NCI-H2029 (cell line): ENCODE data around the gene TTC38.

Source experiments
- DNase-seq: peaks from one replicate; lab custom pipeline; 2025; lab: John Stamatoyannopoulos, UW

Gene TTC38

DNA sequence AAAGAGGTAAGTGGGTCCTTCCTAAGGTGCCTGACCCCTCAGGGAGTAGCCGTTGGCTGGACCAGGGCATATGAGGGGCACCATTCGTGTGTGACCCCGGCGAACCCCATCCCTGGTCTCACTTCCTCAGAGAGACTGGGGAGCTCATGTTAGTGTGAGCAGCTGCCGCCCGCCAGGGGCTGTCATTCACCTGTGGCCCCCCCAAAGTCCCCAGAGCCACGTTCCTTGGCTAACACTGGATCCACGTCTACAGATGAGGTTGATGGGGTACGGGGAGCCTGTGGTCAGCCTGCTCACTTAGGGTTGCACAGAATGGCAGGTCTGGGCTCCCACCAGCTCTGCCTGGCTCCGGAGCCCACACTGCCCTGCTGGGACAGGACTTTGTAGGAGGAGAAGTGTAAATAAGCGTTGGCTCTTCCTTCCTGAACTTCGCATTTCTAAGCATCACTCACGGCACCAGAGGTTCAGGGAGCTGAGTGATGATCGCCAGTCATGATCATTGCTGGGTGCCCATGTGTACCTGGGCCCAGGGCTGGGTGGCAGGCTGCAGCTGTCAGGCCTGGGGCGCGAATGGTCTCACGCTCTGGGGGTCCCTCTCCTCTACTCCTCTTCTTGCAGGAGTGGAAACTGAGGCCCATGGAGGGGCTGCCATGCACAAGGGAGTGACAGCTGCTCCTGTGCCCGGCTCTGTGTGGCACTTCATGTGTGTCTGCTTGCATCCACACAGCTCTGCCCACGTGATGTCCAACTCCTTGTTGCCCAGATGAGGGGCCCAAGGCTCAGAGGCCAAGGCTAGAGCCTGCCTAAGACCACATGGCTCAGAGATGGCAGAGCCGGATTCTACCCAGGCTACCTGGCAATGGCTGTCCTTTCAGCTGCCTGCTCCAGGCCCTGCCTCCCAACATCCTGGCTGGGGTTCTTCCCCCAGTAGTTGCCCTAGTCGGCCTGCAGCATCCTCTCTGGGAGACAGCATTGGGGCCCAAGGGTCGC, 11.1 kb downstream of the TTC38 start:
- DNase-seq = no peak

DNA sequence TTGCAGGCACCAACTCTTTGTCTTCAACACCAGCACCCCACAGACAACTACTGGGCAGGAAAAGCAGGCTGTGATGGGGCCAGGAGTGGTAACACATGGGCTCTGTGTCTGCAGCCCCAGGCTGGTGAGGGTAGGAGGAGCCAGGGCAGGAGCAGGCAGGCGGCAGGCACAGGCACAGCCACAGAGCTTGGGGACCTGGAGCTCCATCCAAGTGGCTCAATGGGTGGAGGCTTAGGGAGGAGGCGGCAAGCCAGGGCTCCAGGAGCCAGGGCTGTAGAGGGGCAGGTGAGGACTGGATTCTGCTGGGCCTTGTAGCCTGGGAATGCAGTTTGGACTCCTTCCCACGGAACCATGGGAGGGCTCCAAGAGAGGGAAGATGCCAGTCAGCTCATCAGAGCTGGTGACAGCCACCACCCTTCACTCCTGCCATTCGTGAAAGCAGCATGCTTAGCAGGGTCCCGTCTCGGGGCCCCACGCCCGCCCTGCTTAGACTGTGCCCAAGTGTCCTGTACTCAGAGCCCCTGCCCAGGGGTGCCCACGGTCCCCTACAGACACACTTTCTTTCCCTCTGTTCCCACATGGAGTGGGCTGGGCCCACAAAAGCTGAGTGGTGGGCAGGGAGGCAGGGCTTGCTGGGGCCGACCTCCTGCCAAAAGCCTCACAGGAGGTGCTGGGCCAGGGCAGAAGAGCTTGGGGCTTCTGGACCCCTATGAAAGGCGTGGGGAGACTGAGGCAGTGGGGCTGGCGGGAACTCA, 12.4 kb downstream of the TTC38 start:
- DNase-seq = no peak

DNA sequence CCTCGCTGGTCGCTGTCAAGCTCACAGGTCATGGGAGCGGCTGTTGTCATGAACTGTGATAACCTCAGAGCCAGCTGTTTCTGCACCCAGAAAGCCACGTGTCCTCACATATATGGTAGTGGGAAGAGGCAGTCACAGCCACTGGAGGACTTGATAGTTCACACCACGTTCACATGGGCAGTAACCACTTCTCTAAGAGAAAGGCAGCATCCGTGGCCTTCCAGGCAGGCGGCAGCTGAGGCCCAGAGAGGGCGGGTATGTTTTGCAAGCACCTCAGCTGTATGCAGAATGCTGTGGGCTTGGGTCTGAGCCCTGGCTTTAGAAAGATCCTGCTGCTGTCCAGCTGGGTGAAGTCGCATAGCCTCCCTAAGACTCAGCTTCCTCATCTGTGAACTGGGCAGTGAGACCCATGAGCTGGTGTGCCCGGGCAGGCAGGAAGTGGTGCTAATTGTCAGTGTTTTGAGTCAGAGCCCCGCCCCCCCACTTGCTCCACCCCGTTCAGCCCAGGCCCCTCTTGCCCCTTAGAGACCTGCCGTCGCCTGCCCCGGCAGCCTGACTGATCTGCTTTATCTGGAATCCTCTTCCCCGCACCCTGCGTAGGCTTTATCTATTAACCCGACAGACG, 13.3 kb downstream of the TTC38 start:
- DNase-seq = no peak

DNA sequence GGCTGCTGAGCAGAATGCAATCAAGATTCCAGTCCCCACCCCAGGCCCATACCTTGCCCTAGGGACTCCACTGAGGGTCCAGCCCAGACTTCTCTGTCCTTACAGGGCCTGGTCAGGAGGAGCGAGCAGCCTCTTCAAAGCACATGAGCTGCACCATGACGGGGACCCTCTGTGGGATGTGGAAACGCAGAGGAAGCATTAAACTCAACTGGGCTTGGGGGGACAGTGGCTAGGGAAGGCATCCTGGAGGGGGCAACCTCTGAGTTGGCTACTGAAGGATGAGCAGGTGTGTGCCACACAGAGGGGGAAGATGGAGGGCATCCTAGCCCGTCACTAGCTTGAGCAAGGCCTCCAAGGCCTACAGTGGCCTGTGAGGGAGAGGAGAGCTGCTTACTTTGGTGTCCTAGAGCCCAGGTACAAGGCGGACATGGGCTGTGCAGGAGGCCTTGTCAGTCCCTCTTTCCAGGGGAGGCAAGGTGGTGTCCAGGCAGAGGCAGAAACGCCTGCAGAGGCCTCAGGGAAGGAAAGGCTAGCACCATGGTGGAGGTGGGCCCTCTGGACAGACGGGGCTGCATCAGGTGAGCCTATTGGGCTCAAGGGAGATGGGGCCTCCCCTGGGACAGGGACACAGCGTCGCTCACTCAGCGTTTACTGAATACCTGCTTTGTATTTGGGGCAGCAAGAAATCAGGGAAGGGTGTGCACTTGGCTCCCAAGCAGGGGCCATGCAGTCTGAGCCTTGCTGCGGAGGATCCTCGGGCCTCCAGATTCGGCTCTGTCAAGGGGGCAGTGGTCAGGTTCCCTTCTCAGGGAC, 14.3 kb downstream of the TTC38 start:
- DNase-seq = no peak

DNA sequence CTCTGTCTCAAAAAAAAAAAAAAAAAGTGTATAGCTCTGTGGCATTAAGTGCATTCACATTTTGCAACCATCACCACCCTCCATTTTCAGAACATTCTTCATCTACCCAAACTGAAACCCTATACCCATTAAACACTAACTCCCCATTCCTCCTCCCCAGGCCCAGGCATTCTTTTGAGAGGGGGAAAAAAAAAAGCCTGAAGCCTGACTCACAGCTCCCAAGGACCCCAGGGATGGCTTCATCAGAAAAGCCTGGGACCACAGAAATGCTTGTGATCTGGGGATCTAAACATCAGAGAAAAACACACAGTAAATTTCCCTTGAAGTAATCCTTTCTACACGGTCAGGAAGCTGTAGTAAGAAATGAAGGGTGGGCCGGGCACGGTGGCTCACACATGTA, 18.2 kb downstream of the TTC38 start:
- DNase-seq = no peak

DNA sequence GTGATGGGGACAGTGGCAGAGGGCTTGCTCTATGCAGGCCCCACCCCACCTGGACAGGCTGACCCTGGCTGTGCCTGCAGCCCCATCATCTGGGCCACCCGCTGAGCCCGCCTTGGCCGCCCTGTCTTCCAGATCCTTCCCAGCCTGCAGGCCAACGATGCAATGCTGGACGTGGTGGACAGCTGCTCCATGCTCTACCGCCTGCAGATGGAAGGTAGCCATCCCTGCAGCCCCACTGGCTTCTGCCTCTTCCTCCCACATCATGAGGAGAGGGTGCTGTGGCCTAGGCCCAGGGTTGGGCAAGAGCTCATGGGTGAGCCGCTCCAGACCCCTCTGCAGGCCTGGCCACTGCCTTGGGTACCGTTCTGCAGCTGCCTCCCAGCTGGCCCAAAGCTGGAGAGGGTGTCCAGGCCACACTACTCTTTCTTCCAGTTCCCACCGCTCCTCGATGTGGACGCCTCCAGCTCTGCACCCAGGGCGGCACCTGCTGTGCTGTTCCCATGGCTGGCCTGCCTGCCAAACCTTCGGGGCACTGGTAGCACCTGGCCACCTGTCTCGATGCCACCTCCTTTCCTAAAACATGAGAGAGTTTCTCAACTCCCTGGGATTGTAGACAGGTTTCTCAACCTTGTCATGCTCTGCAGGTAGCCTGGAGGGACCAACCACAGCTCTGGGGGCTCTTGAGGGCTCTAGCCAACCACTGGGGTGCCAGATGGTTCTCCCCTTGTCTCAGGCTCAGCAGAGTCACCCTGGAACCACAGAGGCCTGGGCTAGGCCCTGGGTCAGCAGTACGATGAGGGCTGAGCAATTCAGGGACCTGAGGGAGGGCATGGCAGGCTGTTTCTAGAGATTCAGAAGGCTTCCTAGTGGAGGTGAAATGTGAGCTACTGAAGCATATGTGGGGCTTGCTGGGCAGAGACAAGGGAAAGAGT, 19.4 kb downstream of the TTC38 start:
- no peak for DNase-seq

DNA sequence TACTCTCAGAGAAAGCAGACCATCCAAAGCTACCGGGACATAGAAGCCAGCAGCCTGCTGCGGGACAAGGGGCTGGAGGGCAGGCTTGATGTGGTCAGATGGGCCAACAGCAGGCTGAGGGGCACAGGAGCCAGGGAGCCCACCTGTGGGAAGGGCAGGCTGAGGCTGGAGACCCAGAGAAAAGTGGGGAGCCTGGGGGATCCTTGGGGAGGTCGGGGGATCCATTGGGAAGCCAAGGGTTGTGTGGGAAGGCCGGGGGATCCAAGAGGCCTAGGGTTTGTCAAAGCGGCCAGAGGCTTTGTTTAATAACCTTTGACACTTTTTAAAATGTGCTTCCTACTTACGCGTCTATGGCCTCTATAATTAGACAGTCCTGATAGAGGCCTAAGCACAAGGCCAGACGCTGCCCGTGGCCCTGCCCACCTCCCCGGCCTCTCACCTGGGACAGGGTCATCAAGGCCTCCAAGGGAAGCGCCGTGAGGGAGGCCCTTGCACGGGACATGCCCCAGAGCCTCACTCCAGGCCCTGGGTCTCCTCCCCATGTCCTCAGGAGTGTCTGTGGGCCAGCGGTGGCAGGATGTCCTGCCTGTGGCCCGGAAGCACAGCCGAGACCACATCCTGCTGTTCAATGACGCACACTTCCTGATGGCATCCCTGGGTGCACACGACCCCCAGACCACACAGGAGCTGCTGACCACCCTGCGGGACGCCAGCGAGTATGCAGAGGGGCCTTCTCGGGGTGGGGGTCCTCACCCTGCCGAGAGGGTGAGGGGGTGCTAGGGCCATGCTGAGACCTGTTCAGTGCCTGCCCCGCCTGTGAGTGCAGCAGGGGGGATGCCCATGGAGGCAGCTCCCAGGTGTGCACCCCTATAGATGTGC, 20.3 kb downstream of the TTC38 start:
- DNase-seq = no peak

DNA sequence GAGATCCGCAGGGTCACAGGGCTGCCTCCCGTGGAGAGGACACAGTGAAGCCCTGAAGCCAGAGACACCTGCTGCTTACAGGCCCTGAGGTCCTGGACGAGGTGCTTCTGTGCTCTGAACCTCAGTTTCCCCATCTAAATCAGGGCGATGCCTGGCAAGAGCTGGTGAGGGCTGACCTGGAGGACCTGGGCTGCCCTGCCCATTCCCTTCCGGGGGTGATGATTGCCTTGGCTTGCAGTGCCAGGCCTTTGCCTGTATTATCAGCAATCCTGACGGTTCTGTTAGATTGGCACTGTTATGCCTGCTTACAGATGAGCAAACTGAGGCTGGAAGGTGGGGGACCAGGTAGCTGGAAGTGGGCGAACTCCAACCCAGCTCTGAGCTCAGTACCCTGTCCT, 21.0 kb downstream of the TTC38 start:
- DNase-seq = no peak

DNA sequence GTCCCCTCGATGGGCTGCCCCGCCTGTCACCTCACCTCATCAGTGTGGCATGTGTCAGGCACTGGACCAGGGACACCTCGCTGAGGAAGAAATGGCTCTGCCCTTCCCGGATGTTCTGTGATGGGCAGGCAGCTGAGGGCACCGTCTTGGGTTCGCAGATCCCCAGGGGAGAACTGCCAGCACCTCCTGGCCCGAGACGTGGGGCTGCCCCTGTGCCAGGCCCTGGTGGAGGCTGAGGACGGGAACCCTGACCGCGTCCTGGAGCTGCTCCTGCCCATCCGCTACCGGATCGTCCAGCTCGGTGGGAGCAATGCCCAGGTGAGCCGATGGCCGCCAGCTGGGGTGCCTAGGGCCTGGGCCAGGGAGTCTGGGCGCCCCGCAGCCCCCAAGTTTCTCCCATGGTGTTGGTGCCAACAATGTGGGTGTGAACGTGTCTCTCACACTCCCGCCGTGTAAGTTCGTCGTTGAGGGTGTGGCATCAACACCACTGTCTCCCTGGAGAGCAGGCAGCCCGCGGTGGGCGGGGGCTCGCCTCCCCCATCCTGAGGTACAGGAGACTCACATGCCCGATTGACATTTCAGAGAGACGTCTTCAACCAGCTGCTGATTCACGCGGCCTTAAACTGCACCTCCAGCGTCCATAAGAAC, 21.6 kb downstream of the TTC38 start:
- DNase-seq = no peak

DNA sequence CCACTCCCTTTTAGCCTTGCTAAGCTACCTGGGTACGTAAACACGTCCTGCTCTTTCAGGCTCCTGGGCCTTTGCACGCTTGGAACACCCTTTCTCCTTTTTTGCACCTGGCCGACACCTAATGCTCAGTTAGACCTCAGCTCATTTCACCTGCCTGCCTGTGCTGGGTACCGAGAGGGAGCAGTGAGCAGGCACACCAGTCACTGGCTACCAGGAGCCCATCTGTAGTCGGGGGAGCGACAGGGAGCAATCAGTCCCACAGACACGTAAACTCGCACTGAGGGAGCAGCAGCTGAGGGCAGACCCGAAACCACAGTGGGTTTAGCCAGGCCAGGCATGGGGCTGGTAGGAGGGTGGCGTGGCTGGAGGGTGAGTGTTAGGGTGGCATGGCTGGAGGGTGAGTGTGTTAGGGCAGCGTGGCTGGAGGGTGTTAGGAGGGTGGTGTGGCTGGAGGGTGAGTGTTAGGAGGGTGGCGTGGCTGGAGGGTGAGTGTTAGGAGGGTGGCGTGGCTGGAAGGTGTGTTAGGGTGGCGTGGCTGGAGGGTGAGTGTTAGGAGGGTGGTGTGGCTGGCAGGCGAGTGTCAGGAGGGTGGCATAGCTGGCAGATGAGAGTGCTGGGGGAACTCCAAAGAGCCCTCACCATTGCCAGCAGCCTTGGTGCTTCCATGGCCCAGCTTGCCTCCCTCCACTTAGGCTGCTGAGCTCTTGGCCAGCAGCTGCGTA, 22.5 kb downstream of the TTC38 start:
- no peak for DNase-seq

DNA sequence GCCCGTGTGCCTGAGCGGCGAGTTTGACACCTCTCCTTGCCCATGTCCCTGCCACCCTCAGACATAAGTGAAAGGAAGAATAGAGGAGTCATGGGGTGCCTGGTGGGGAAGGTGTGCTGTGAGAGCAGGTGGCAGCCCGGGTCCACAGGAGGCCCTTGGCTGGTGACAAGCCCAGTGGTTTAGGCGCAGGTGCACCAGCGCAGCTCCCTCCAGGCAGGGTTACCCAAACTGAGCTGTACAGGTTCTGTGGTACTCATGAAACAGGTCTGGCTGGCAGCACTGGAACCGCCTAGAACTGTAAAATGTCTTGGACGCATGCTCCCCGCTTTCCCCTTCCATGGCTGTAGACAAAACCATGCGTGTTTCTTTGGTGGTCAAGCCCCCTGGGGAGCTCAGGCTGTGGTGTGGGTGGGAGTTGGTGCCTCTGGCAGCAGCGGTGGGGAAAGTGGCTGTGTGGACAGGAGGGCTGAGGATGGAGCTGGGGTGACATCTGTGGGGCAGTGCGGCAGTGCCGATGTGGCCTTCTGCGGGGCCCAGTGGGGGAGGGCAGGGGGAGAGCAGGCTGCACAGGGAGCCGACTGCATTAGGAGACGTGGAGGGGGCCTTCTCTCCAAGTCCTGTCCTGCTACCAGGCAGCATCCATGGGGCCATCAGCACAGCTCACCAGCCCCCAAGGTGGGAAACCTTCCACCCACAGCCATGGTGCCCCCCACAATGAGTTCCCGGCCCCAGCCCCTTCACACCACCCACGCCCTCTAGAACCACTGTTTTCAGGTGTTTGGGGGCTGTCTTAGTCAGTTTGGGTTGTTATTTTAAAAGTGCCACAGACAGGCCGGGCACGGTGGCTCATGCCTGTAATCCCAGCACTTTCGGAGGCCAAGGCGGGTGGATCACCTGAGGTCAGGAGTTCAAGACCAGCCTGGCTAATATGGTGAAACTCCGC, 23.3 kb downstream of the TTC38 start:
- no peak for DNase-seq

DNA sequence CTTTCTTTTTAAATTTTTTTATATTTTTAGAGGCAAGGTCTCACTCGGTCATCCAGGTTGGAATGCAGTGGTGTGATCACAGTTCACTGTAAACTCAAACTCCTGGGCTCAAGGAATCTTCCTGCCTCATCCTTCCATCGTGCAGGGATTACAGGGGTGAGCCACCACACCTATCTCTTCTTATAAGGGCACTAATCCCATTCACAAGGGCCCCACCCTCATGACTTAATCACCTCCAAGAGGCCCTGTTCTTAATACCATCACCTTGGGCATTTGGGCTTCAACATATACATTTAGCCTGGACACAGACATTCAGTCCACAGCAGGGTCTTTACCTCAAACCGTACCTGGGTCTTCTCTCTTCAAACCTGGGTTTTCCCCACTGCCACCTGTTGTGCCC, 24.4 kb downstream of the TTC38 start:
- DNase-seq = no peak

DNA sequence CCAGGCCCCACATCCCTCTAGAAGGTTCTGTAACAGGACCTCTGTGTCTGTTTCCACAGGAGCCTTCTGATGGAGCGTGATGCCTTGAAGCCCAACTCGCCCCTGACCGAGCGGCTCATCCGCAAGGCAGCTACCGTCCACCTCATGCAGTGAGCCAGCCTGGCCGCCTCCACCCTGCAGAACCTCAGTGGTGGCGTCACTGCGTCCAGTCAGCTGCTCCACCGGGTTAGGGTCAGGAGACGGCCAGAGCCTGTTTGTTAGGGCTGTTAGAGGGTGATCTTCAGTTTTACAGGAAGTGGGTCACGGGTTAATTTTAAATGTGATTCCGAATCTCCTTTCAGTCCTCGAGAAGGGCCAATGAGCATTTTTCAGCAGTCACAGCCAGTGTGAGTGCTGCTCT, 24.9 kb downstream of the TTC38 start:
- DNase-seq = no peak

DNA sequence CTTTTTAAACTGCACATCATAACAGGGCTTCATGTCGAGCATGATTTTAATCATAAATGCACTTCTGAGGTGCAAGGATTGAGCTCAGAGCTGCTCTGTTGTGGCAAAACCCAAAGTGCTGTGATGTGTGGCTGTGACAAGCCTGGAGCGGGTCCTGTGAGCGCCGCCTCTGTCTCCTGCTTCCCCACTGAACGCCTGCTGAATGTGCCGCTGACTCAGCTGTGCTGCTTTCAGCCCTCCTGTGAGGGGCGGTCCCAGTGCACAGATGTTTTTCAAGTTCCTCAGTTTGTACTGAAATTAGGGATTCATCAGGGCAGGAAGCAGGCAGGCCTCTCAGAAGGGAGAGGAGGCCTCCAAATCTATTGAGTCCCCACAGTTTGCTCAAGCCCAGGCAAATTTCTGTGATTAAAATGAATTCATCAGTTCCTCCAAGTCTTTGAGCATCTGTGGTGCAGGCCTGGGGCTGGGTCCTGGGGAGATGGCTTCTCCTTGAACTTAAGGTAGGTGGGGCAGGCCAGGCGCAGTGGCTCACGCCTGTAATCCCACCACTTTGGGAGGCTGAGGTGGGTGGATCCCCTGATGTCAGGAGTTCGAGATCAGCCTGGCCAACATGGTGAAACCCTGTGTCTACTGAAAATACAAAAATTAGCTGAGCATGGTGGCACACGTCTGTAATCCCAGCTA, 25.9 kb downstream of the TTC38 start:
- DNase-seq = no peak

DNA sequence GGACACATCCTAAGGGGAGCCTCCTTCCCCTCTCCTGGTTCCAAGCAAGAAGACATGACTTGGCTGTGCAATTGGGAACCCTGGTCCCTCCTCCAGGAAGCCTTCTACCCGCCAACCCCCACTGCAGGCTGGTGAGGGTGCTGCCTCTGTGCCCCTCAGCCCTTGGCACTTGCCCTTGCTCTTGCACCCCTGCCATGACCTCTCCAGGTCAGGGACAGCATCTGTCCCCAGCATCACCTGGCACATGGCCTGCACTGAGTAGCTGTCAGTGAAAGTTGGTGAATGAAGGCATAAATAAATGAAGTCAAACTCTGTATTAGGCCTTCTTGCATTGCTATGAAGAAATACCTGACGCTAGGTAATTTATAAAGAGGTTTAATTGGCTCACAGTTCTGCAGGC, 27.0 kb downstream of the TTC38 start:
- no peak for DNase-seq

DNA sequence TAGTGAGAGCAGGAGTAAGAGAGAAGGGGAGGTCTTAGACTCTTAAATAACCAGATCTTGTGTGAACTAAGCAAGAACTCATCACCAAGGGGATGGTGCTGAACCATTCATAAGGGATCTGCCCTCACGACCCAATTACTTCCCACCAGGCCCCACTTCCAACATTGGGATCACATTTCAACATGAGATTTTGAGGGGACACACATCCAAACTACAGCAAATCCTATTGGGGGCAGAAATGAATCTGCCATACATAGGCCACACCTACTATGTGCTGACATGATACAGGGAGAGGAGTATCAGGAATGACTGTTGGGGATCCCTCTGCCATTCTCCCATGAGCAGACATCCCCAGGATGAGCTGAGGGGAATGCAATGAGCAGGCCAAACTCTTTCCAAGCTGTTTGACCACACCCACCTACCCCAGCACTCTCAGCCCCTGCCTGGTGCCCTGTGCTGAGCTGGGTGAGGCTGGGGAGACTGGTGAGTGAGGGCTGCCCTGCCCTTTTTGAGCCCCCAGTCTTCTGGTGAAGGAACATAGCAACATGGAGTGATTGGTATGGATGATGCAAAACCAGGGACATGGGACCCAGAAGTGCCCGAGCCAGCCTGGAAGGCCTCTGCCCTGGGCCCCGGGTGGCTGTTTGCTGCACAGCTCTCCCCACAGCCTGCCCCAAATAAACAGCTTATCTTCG, 27.6 kb downstream of the TTC38 start:
- DNase-seq = no peak
